C4-2B (cell line): ENCODE results near the gene FAM83G.
"Not testable (repeated sequence)": the region's sequence is repeated elsewhere in the genome, so short reads cannot be mapped to it uniquely, and the experiment has no call there.

ENCODE experiments used
- ZFX ChIP-seq: fragments of 450-650 bp; IDR thresholded peaks from 2 replicates; pipeline ENCODE4 v1.6.1; 2017
- TF ChIP-seq, protein P1 (sequence below): fragments of 450-650 bp; conservative IDR thresholded peaks from 2 replicates; pipeline ENCODE4 v1.5.1; 2017; ENCODE audit warnings: mild to moderate bottlenecking

DNA sequence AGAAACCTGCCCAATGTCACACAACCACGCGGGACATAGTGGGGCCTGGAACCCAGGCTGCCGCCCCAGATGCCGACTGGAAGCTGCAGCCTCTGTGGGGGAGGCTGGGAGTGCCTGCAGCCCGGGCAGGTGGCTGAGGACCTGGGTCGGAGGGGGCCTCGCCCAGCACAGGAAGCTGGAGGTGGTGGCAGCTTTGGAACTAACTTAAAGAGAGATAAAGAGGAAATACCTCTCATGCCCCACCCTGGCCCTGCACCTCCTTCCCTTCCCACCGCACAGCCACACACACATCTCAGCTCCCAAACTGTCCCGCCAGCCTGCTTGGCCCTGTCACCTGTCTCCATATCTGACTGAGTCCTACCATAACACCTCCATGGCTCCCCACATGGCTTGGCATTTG is 35.8 kb upstream of the FAM83G start:
- TF ChIP-seq, protein P1, sequence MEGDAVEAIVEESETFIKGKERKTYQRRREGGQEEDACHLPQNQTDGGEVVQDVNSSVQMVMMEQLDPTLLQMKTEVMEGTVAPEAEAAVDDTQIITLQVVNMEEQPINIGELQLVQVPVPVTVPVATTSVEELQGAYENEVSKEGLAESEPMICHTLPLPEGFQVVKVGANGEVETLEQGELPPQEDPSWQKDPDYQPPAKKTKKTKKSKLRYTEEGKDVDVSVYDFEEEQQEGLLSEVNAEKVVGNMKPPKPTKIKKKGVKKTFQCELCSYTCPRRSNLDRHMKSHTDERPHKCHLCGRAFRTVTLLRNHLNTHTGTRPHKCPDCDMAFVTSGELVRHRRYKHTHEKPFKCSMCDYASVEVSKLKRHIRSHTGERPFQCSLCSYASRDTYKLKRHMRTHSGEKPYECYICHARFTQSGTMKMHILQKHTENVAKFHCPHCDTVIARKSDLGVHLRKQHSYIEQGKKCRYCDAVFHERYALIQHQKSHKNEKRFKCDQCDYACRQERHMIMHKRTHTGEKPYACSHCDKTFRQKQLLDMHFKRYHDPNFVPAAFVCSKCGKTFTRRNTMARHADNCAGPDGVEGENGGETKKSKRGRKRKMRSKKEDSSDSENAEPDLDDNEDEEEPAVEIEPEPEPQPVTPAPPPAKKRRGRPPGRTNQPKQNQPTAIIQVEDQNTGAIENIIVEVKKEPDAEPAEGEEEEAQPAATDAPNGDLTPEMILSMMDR: not testable (repeated sequence)
- not testable (repeated sequence) for TF ChIP-seq ZFX
